GM21447 (cell line): ENCODE results near the gene TMEM154.

ENCODE experiments used
- ATAC-seq: cut with Tn5 transposase; IDR thresholded peaks from one replicate; pipeline ENCODE4 v1.9.1; 2021; ENCODE audit not compliant: unreplicated experiment

The TMEM154 gene

GRCh38 chr4:152634110-152634760, 45.6 kb downstream of the TMEM154 start:
- no peak for ATAC-seq

- no peak for ATAC-seq
These were observed 46.7 kb downstream of the TMEM154 start for GRCh38 chr4:152633118-152633517.

DNA sequence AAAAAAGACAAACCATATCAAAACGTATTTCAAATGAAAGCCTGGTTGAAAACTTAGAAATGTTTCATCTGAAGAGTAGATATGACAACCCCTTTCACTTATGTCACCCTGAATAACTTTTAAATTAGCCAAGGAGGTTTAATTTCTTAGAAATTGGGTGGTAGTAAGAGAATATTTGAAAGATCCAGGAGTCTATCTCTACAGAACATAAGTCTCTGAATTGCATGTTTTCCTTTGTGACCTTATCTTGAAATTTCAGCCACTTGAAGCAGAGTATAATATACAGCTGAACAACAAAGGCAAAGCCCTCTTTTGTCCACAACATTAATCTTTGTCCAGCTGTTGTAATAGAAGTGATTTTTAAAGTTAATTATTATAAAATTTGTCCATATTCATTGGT, 49.5 kb downstream of the TMEM154 start:
- no peak for ATAC-seq

DNA sequence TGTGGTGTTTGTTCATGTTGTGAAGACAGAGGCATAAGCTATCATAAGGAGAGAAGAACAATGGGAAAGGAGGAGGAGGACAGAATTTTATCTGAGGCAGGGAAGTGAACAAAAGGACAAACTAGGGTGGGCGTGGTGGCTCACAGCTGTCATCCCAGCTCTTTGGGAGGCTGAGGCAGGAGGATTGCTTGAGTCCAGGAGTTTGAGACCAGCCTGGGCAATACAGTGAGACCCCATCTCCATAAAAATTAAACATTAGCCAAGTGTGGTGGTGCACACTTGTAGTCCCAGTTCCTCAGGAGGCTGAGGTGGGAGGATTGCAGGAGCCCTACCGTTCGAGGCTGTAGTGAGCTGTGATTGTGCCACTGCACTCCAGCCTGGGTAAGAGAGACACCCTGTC, 49.9 kb downstream of the TMEM154 start:
- ATAC-seq, result no peak

DNA sequence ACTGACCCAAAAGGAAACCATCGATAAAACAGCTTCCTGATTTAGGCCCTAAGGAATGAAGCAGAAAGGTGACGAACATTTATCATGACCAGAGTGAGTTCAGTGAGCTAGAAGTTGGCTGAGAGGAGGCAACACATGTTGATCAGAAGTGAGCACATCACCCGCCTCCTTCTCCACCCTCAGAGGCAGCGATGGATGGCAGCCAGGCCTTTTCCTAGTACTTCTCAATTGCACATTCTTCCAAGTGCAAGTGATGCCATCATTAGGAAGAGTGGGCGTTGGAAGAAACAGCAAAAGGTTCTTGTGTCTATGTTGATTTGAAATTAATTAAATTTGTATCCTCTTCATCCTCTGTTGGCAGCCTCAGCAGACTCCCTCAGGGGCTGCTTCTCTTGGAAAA, 51.7 kb downstream of the TMEM154 start:
- ATAC-seq, result no peak

DNA sequence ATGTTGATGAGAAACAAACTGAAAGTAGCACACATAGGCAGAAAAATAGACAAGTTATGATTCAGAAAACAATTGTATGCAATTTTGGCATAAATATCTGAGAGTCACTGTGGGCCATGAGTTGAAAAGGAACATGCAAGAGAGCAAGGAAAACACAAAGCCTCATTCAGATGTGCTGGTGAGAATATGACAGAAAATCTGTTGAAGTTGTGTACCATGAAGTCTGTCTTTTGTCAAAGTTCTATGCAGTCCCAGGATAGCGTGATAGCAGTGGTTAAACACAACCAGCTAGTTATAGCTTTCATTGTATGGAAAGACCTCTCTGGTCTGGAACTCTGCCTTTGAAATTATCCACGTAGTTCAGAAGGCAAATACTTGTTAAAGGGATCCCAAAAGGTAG, 53.0 kb downstream of the TMEM154 start:
- no peak for ATAC-seq

DNA sequence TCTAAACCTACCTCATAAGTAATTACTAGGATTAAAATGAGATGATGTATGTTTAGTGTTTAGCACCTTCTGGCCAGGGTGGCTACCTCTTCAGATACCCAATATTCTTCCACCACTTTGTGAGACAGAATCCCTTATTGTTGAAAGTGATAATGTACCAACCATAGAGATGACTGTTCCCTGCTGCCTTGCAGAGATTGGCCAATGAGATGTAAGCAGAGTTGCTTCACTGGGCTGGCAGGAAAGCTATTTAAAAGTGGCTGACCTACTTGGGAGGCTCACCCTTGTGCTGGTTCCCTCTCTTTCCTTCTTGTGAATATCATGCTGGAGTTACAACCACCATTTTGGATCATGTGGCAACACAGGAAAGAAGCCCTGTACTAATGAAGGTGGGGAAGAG, 58.9 kb downstream of the TMEM154 start:
- ATAC-seq, result no peak

GRCh38 chr4:152620218-152620617, 59.6 kb downstream of the TMEM154 start:
- no peak for ATAC-seq

DNA sequence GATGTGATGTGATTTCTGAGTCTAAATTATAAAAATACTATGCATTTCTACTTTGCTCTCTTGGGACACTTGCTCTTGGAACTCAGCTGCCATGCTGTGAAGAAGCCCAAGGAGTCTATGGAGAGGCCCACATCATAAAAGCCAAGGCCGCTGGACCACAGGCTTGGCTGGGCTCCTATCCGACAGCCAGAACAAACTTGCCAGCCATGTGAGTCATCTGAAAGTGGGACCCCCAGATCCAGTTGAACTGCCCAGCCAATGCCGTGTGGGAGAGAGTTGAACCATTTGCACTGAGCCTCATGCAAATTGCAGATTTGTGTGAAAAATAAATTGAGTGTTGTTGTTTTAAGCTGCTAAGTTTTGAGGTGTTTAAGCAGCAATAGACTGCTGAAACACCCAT, 60.2 kb downstream of the TMEM154 start:
- ATAC-seq, result no peak

DNA sequence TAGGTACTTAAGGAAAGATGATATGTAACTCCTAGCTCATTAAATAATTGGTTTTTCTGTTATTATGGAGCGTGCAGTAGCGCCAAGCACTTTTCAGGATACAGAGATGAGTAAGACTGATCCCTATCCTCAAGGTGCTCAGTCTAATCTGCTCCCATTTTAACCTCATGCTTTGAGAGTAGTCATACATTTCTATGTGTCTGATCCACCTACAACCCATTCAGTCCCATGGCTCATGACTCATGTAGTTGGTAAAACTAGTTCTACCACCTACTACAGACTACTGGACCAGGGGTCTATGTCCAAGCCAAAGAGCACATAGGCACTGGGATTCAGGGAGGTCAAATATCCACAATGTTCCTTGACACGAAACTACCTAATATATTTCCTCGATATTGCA, 60.8 kb downstream of the TMEM154 start:
- ATAC-seq, result no peak

- no peak for ATAC-seq
These were observed 63.0 kb downstream of the TMEM154 start for GRCh38 chr4:152616804-152617203.

DNA sequence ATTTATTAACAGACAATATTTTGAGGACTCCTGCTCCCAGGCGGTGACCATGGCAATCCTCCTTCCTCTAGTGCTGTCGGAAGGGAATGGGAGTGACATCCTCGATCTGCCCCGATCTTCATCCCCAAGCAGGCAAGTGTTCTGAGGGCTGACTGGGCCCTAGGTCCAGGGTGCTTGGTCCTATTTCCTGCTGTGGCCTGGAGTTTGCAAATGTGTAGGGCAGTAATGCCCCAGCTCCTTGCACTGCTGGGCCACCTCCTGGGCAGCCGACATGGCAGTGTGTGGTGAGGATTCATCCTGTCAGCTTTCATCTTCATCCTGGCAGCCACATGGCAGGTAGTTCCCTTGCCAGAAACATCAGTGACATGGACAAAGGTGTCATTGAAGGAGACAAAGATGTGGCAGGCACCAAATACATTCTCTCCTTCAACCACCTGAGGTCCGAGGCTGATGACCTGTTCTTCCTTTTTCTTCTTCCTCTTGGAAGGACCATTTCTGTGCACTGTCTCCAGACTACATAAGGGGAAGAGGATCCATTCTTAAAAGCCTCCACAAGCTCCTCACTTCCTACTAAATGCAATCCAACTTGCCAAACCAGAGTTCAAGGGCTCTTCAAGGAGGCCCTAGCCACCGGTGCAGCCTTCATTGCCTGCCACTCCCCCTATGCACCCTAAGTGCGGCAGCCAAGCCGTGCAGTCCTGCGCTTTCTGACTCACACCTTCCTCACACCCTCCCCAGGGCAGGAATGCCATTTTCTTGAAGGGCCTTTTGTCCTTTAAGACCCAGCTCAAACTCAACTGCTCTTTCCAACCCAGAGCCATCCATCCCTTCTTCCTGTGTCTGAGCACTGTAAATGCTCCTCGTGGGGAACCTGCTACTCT, 65.7 kb downstream of the TMEM154 start:
- no peak for ATAC-seq

DNA sequence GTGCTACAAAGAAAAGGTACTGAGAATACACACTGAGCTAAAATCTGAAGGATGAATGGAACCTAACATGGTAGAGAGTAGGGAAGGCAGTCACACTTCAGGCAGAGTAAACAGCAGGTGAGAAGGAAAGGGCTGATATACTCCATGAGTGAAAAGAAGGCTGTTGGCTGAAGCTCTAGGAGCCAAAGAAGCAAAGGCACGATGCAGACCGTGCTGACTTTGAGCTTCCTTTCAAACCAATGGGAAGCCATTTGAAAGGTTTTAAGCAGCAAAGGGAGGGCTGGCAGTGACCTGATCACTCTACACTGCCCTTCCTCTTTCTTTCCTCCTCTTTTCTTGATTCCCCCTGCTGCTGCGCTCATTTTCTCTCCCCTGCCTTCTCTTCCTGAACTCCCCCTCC, 66.4 kb downstream of the TMEM154 start:
- no peak for ATAC-seq

DNA sequence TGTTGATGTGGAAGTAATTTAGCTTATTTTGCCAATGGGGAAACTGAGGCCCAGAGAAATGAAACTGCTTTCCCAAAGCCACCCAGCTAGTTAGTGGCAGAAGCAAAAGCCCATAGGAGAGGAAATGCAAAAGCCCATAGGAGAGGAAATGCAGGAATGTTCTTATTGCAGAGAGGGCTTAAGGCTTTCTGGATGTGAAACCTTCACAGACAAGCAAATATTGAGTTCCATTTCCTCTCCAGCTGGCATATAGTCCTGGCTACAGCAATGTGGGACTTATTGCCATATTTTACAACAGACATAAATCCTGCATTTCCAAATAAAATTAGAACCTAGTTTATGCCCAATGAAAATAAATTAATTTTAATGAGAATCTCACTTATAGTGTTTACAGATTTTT, 69.7 kb downstream of the TMEM154 start:
- no peak for ATAC-seq

- ATAC-seq, result no peak
These were observed 70.3 kb downstream of the TMEM154 start for GRCh38 chr4:152609481-152609880.

DNA sequence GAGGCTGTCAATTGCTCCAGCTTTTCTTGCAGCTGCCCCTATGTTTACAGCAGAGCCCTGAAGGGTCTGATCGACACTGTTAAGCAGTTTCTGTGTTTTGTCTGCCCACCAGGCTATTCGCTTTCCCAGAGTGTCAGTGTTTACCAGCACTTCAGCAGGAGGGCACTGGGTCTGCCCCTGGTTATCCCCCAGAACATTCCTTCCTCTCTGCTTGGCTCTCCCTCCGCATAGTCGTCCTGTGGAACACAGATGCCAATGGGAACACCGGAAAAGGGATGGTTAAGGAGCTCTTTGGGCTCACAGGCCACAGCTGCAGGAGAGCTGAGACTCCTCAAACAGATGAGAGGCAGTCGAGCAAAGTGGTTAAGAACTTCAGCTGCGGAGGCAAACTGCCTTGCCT, 72.6 kb downstream of the TMEM154 start:
- ATAC-seq, result no peak

GRCh38 chr4:152606753-152607152, 73.0 kb downstream of the TMEM154 start:
- ATAC-seq, result no peak

DNA sequence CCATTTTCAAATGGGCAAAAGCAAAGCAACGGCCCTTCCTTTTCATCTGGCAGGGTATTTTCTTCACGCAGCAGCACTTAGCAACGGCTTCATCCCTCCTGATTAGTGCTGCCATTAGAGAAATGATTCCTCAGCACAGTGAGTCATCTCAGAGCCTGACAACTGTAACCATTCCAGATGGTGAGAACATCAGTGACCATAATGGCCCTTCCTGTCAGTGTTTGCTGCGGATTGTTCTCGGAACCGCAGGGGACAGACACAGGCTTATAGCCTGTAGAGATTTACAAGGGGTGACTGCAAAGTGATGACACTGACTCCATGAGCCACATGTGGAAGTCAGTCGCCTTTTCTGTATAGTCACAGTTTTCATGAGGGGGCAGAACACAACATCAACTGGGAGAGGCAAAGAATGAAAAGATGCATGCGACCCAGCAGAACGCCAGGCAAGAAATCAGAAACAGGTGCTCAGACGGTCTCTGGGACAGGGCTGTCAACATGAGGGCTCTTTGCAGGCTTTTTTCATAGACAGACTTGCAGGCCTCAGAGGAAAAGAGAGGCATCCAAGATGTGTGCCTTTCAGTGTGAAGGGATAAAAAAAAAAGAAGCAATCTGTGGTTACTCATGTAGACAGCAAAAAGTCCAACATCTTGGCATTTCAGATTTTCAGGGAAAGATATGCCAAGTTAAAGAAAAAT, 74.0 kb downstream of the TMEM154 start:
- ATAC-seq, result no peak

DNA sequence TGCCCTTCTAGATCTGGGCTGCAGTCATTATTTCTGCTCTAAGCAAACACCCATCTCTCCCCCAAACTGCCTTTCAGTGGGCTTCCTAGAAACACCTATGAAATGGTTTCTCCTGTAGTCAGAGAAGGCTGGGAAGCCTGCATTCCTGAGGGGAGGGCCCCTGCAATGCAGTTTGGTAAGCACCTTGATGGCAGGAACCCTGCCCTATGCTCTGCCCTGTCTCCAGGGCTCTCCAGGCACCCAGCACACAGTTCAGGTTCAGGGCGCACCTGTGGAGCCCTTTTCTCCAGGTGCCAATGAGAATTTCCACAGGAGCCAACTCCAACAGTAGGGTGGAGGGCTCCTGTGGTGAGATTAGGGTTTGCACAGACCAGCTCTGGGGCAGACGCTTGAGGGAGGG, 74.8 kb downstream of the TMEM154 start:
- no peak for ATAC-seq

- ATAC-seq, result no peak
These were observed 78.6 kb downstream of the TMEM154 start for GRCh38 chr4:152601156-152601555.

- no peak for ATAC-seq
These were observed 80.2 kb downstream of the TMEM154 start for GRCh38 chr4:152599636-152600035.

DNA sequence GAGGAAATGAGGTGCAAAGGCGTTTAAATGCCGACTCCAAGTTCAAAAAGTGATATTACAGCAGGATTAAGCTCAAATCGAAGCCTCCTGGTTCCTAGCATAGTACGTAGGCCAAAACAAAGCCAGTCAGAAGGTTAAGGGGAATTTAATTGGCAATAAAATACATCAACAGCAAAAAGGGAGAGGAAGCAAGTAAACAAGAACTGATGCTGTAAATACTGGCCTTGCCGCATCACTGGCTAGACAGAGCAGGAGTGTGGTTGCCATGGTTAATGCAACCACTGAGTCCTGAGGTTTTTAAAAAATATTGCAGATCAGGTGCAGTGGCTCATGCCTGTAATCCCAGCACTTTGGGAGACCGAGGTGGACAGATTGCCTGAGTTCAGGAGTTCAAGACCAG, 80.7 kb downstream of the TMEM154 start:
- ATAC-seq, result no peak
